ENCODE data around the gene BARX1. TPM values are rescaled to one million over a fixed set of nuclear protein-coding genes. Genes with fewer than 3 reads are reported as not detected.
"Not testable (repeated sequence)": the region's sequence is repeated elsewhere in the genome, so short reads cannot be mapped to it uniquely, and the experiment has no call there.

BARX1 gene
- total RNA-seq, 1 donor from 2014 or later: not detected

- no peak for DNase-seq (ENCODE audit: low read depth)
Measured at GRCh38 chr9:93952784-93953495, 2.2 kb downstream of the BARX1 start.

- DNase-seq (ENCODE audit: low read depth): no peak
Measured at GRCh38 chr9:93952119-93952783, 2.9 kb downstream of the BARX1 start.

- no peak for DNase-seq (ENCODE audit: low read depth)
Measured at GRCh38 chr9:93951655-93952118, 3.5 kb downstream of the BARX1 start.

GRCh38 chr9:93950619-93951601 lies 4.2 kb downstream of the BARX1 start:
- peak; percentile 21 for DNase-seq (ENCODE audit: low read depth)

- no peak for DNase-seq (ENCODE audit: low read depth)
Measured at GRCh38 chr9:93949694-93950449, 5.3 kb downstream of the BARX1 start.

GRCh38 chr9:93949073-93949693 lies 6.0 kb downstream of the BARX1 start:
- DNase-seq (ENCODE audit: low read depth): no peak

- DNase-seq (ENCODE audit: low read depth): no peak
Measured at GRCh38 chr9:93948441-93949072, 6.6 kb downstream of the BARX1 start.

GRCh38 chr9:93947409-93948070 lies 7.6 kb downstream of the BARX1 start:
- DNase-seq (ENCODE audit: low read depth): no peak

- no peak for DNase-seq (ENCODE audit: low read depth)
Measured at GRCh38 chr9:93946338-93946712, 8.8 kb downstream of the BARX1 start.

GRCh38 chr9:93945400-93946337 lies 9.5 kb downstream of the BARX1 start:
- no peak for DNase-seq (ENCODE audit: low read depth)

- no peak for DNase-seq (ENCODE audit: low read depth)
Measured at GRCh38 chr9:93944011-93944410, 11.1 kb downstream of the BARX1 start.

- DNase-seq (ENCODE audit: low read depth): no peak
Measured at GRCh38 chr9:93942161-93942560, 13.0 kb downstream of the BARX1 start.

GRCh38 chr9:93941493-93941892 lies 13.7 kb downstream of the BARX1 start:
- DNase-seq (ENCODE audit: low read depth): no peak

- no peak for DNase-seq (ENCODE audit: low read depth)
Measured at GRCh38 chr9:93940951-93941350, 14.2 kb downstream of the BARX1 start.

- not testable (repeated sequence) for DNase-seq (ENCODE audit: low read depth)
Measured at GRCh38 chr9:93939589-93939988, 15.6 kb downstream of the BARX1 start.

GRCh38 chr9:93937193-93937592 lies 18.0 kb downstream of the BARX1 start:
- no peak for DNase-seq (ENCODE audit: low read depth)

- no peak for DNase-seq (ENCODE audit: low read depth)
Measured at GRCh38 chr9:93931905-93932304, 23.2 kb downstream of the BARX1 start.

- DNase-seq (ENCODE audit: low read depth): no peak
Measured at GRCh38 chr9:93930070-93930469, 25.1 kb downstream of the BARX1 start.

Data from myocyte (in vitro differentiated cells).